ENCODE data around the gene MAPK11. TPM values are rescaled to one million over a fixed set of nuclear protein-coding genes. Genes with fewer than 3 reads are reported as not detected.

The MAPK11 gene
- total RNA-seq, 1 donor from 2014 or later, result 11.3 TPM

DNA sequence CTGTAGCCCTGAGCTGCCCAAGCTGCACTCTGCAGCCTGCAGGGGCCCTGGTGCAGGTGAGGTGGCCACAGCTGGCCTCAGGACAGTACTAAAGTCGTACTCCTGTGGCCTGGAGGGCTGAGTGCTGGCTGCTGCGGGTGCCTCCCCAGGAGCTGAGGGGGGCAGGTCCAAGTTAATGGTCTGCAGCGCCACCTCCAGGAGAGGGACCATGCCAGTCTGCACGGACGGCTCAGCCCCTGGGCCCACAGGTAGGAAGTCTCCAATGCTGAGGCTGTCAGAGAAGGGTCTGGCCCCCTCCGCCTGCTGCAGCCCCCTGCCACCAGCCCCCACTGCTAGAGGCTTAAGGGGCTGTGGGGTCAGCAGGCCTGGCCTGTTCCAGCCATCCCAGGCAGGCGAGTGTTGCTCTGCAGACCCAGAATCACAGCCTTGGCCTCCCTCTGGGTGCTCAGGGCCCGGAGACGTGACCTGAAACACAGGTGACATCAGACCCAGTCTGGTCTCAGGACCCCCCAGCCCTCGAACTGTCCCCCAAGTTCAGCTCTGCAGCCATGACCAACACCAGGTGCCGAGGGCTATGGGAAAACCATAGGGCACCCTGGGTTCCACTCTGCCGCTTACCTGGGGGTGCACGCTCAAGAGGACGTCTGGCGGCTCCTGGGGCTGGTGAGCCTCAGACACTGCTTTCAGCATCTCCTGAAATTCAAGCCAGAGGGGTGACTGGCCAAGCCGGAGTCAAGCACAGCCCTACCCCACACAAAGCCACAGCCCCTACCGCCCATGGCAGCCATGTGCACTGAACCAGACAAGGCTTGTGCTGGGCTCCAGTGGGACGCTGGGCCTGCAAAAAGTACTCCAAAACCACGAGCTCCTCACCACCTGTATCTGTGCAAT is 48.5 kb downstream of the MAPK11 start:
- Mint-ChIP-seq H3K27ac (no peak overlapping the region), H3K4me3 (no peak overlapping the region), H3K27me3 (no peaks in the 10 kb centered on the region), H3K36me3 (ENCODE audit: low read depth) (peaks cover 71% of the 10 kb centered on the region), H3K4me1 (no peaks in the 10 kb centered on the region), H3K9me3 (no peaks in the 10 kb centered on the region)
- CTCF ChIA-PET, result interaction anchor here (2.9 kb wide), 1 partner anchor 73 kb away, joined by 15 read pairs; no protein-coding TSS in a partner anchor
- ATAC-seq (ENCODE audit: low read depth) (no peak), DNase-seq (no peak)
- intact Hi-C loops (cut with micrococcal nuclease), result no loop called here
- POLR2A ChIA-PET, result interaction anchor here (0.6 kb wide), 1 partner anchor 40 kb away, joined by 6 read pairs; no protein-coding TSS in a partner anchor
- TF ChIP-seq, protein P1, sequence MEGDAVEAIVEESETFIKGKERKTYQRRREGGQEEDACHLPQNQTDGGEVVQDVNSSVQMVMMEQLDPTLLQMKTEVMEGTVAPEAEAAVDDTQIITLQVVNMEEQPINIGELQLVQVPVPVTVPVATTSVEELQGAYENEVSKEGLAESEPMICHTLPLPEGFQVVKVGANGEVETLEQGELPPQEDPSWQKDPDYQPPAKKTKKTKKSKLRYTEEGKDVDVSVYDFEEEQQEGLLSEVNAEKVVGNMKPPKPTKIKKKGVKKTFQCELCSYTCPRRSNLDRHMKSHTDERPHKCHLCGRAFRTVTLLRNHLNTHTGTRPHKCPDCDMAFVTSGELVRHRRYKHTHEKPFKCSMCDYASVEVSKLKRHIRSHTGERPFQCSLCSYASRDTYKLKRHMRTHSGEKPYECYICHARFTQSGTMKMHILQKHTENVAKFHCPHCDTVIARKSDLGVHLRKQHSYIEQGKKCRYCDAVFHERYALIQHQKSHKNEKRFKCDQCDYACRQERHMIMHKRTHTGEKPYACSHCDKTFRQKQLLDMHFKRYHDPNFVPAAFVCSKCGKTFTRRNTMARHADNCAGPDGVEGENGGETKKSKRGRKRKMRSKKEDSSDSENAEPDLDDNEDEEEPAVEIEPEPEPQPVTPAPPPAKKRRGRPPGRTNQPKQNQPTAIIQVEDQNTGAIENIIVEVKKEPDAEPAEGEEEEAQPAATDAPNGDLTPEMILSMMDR (IDR thresholded peaks at IDR 0.05), result no peak

DNA sequence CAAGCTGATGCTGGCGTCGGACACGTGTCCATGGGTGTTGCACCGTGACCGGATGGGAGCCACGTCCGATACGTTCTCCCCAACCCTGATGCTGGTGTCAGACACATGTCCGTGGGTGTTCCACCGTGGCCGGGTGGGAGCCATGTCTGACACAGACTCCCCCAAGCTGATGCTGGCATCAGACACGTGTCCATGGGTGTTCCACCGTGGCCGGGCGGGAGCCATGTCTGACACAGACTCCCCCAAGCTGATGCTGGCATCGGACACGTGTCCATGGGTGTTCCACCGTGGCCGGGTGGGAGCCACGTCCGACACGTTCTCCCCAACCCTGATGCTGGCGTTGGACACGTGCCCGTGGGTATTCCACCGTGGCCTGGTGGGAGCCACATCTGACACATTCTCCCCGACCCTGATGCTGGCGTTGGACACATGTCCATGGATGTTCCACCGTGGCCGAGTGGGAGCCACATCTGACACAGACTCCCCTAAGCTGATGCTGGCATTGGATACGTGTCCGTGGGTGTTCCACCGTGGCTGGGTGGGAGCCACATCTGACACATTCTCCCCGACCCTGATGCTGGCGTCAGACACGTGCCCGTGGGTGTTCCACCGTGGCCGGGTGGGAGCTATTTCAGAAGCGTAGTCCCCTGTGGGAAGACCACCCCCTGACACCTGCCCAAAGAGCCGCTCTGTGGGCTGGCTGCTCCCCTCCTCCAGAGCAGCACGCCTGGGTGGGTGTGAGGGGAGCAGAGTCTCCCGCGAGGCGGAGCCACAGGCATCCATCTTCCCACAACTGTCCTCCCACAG is 49.4 kb downstream of the MAPK11 start:
- DNase-seq (no peak), ATAC-seq (ENCODE audit: low read depth) (no peak)
- ChIA-PET CTCF (interaction anchor here (2.9 kb wide), 1 partner anchor 72 kb away, joined by 15 read pairs; no protein-coding TSS in a partner anchor), POLR2A (interaction anchor here (0.5 to 0.6 kb wide), 2 partner anchors 39 to 258 kb away, joined by 4 to 6 read pairs; no protein-coding TSS in a partner anchor)
- TF ChIP-seq, protein P1 (IDR thresholded peaks at IDR 0.05), result no peak
- Mint-ChIP-seq H3K4me3 (no peak overlapping the region), H3K36me3 (ENCODE audit: low read depth) (peaks cover 75% of the 10 kb centered on the region), H3K9me3 (no peaks in the 10 kb centered on the region), H3K4me1 (no peaks in the 10 kb centered on the region), H3K27ac (no peak overlapping the region), H3K27me3 (no peaks in the 10 kb centered on the region)
- intact Hi-C loops (cut with micrococcal nuclease), result no loop called here

DNA sequence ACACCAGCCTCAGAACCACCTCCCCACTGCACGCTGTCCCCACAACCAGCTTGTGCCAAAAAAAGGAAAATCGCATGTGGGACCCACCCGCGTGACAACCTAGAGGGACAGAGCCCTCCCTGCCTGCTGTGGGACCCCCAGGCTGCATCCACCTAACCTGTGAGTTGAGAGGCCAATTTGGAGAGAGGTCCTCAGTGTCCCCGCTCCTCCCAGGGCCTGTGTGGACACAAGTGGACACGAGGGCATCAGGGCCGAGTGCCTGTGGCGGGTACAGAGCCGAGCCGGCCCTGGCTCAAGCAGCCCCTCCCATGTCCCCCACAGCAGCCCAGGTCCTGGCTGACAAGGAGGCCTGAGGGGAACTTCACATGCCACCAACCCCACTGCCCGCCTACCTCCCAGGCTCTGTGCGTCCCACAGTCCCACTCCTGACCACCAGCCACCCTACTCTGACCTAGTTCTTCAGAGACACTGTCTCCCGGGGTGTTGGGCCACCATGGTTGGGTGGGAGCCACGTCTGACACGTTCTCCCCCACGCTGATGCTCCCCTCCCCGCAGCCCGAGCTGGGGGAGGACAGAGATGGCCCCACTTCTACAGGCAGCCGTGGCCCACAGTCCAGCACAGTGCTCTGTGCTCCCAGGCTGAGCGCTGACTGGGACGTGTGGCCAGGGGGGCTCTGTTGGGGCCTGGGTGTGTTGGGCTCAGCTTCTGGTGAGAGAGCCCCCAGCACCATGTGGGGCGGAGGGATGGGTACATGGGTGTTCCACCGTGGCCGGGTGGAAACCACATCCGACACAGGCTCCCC is 50.2 kb downstream of the MAPK11 start:
- no peak overlapping the region for H3K27ac Mint-ChIP-seq
- H3K27me3 Mint-ChIP-seq, result no peaks in the 10 kb centered on the region
- H3K4me1 Mint-ChIP-seq, result no peaks in the 10 kb centered on the region
- H3K4me3 Mint-ChIP-seq, result no peak overlapping the region
- H3K36me3 Mint-ChIP-seq (ENCODE audit: low read depth), result peaks cover 74% of the 10 kb centered on the region
- intact Hi-C loops (cut with micrococcal nuclease), result no loop called here
- POLR2A ChIA-PET, result interaction anchor here (0.6 kb wide), 1 partner anchor 193 kb away, joined by 3 read pairs; no protein-coding TSS in a partner anchor
- DNase-seq (no peak), ATAC-seq (ENCODE audit: low read depth) (no peak)
- CTCF ChIA-PET, result interaction anchor here (2.9 kb wide), 1 partner anchor 71 kb away, joined by 15 read pairs; no protein-coding TSS in a partner anchor
- TF ChIP-seq, protein P1 (IDR thresholded peaks at IDR 0.05), result no peak
- no peaks in the 10 kb centered on the region for H3K9me3 Mint-ChIP-seq

DNA sequence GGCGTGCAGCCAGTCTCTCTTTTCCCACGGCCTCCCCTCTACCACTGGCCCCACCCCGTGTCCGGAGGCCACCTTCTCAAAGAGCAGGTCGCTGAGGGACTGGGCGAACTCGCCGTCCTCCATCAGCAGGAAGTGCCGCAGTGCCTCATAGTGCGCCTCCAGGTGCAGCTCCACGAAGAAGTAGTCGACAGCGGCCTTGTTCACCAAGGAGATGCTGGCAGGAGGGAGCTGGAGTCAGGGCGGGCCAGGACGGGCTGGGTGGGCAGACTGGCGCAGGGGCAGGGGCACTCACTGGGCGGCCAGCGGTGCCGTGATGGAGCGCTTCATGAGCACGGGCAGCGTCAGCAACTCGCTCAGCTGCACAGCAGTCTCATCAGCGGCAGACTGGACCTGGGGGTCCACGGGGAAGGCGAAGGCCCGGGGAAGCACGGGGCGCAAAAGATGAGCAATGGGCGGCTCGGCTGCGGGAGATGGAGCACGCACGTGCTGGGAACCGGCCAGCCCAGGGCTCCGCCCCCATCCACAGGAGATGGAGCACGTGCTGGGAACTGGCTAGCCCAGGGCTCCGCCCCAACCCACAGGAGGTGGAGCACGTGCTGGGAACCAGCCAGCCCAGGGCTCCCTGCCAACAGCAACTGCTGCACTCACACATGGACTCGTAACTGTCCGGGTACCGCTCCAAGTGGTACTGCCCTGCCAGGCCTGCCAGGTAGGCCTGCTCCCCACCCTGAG is 51.0 kb downstream of the MAPK11 start:
- Mint-ChIP-seq H3K9me3 (no peaks in the 10 kb centered on the region), H3K4me1 (no peaks in the 10 kb centered on the region), H3K27me3 (no peaks in the 10 kb centered on the region), H3K27ac (no peak overlapping the region), H3K4me3 (no peak overlapping the region), H3K36me3 (ENCODE audit: low read depth) (peaks cover 74% of the 10 kb centered on the region)
- POLR2A ChIA-PET, result no interaction called here
- DNase-seq (no peak), ATAC-seq (ENCODE audit: low read depth) (no peak)
- CTCF ChIA-PET, result no interaction called here
- TF ChIP-seq, protein P1 (IDR thresholded peaks at IDR 0.05), result no peak
- intact Hi-C loops (cut with micrococcal nuclease), result no loop called here

Measured in activated B cell treated with CpG ODN at 0.5 μM for 24 hours (primary cell).